ENCODE measurements around the gene ATP1A1.

The ATP1A1 gene

GRCh38 chr1:116432655-116433265 lies 59.7 kb downstream of the ATP1A1 start:
- Histone ChIP-seq H3K4me3 (ENCODE audit: insufficient read depth, low read depth, low read length) (no peak overlapping the region), H3K4me1 (ENCODE audit: control insufficient read depth, insufficient read depth, low read length) (peaks cover 5% of the 10 kb centered on the region), H3K27me3 (ENCODE audit: control insufficient read depth, insufficient read depth, low read length, poor library complexity, severe bottlenecking) (no peaks in the 10 kb centered on the region), H3K27ac (ENCODE audit: insufficient read depth, low read depth, low read length, poor library complexity, severe bottlenecking) (no peak overlapping the region), H3K36me3 (ENCODE audit: control insufficient read depth, insufficient read depth, low read length) (no peaks in the 10 kb centered on the region), H3K9me3 (ENCODE audit: control insufficient read depth, low read length) (no peaks in the 10 kb centered on the region)
- WGBS, 2 experiments, result 91 to 95% methylated on average over 3 of the region's 3 CpGs

- no peak overlapping the region for H3K27ac ChIP-seq (ENCODE audit: insufficient read depth, low read depth, low read length, poor library complexity, severe bottlenecking)
- 67 to 73% methylated on average over 13 of the region's 13 CpGs for WGBS, 2 experiments
These were observed 60.5 kb downstream of the ATP1A1 start for GRCh38 chr1:116433275-116434257.

GRCh38 chr1:116434849-116435248 lies 61.8 kb downstream of the ATP1A1 start:
- Histone ChIP-seq H3K27ac (ENCODE audit: insufficient read depth, low read depth, low read length, poor library complexity, severe bottlenecking) (no peak overlapping the region), H3K9me3 (ENCODE audit: control insufficient read depth, low read length) (no peaks in the 10 kb centered on the region), H3K4me1 (ENCODE audit: control insufficient read depth, insufficient read depth, low read length) (peaks cover 5% of the 10 kb centered on the region), H3K4me3 (ENCODE audit: insufficient read depth, low read depth, low read length) (no peak overlapping the region), H3K36me3 (ENCODE audit: control insufficient read depth, insufficient read depth, low read length) (no peaks in the 10 kb centered on the region), H3K27me3 (ENCODE audit: control insufficient read depth, insufficient read depth, low read length, poor library complexity, severe bottlenecking) (no peaks in the 10 kb centered on the region)
- WGBS, 2 experiments, result 91 to 100% methylated on average over 3 of the region's 3 CpGs

More at GRCh38 chr1:116433275-116434257, 60.5 kb downstream of the ATP1A1 start:
- Histone ChIP-seq H3K4me3 (ENCODE audit: insufficient read depth, low read depth, low read length) (no peak overlapping the region), H3K9me3 (ENCODE audit: control insufficient read depth, low read length) (no peaks in the 10 kb centered on the region), H3K36me3 (ENCODE audit: control insufficient read depth, insufficient read depth, low read length) (no peaks in the 10 kb centered on the region), H3K27me3 (ENCODE audit: control insufficient read depth, insufficient read depth, low read length, poor library complexity, severe bottlenecking) (no peaks in the 10 kb centered on the region), H3K4me1 (ENCODE audit: control insufficient read depth, insufficient read depth, low read length) (peaks cover 5% of the 10 kb centered on the region)

GRCh38 chr1:116435806-116436610 lies 63.0 kb downstream of the ATP1A1 start:
- Histone ChIP-seq H3K36me3 (ENCODE audit: control insufficient read depth, insufficient read depth, low read length) (no peaks in the 10 kb centered on the region), H3K27ac (ENCODE audit: insufficient read depth, low read depth, low read length, poor library complexity, severe bottlenecking) (no peak overlapping the region), H3K27me3 (ENCODE audit: control insufficient read depth, insufficient read depth, low read length, poor library complexity, severe bottlenecking) (no peaks in the 10 kb centered on the region), H3K9me3 (ENCODE audit: control insufficient read depth, low read length) (no peaks in the 10 kb centered on the region), H3K4me3 (ENCODE audit: insufficient read depth, low read depth, low read length) (no peak overlapping the region), H3K4me1 (ENCODE audit: control insufficient read depth, insufficient read depth, low read length) (peaks cover 5% of the 10 kb centered on the region)
- 100% methylated on average over 2 of the region's 2 CpGs; no CpG with 5 or more reads in 1 of the 2 experiments for WGBS, 2 experiments

- WGBS, 2 experiments, result 96 to 100% methylated on average over 2 of the region's 2 CpGs
- H3K9me3 ChIP-seq (ENCODE audit: control insufficient read depth, low read length), result no peaks in the 10 kb centered on the region
- no peak overlapping the region for H3K4me3 ChIP-seq (ENCODE audit: insufficient read depth, low read depth, low read length)
- no peaks in the 10 kb centered on the region for H3K27me3 ChIP-seq (ENCODE audit: control insufficient read depth, insufficient read depth, low read length, poor library complexity, severe bottlenecking)
- H3K4me1 ChIP-seq (ENCODE audit: control insufficient read depth, insufficient read depth, low read length), result peaks cover 5% of the 10 kb centered on the region
- no peaks in the 10 kb centered on the region for H3K36me3 ChIP-seq (ENCODE audit: control insufficient read depth, insufficient read depth, low read length)
- H3K27ac ChIP-seq (ENCODE audit: insufficient read depth, low read depth, low read length, poor library complexity, severe bottlenecking), result no peak overlapping the region
These were observed 63.5 kb downstream of the ATP1A1 start for GRCh38 chr1:116436611-116436970.

- H3K9me3 ChIP-seq (ENCODE audit: control insufficient read depth, low read length), result no peaks in the 10 kb centered on the region
- no peaks in the 10 kb centered on the region for H3K27me3 ChIP-seq (ENCODE audit: control insufficient read depth, insufficient read depth, low read length, poor library complexity, severe bottlenecking)
- WGBS, 2 experiments, result 100% methylated on average over 1 of the region's 1 CpG; no CpG with 5 or more reads in 1 of the 2 experiments
- H3K36me3 ChIP-seq (ENCODE audit: control insufficient read depth, insufficient read depth, low read length), result no peaks in the 10 kb centered on the region
- H3K4me1 ChIP-seq (ENCODE audit: control insufficient read depth, insufficient read depth, low read length), result no peaks in the 10 kb centered on the region
- no peak overlapping the region for H3K27ac ChIP-seq (ENCODE audit: insufficient read depth, low read depth, low read length, poor library complexity, severe bottlenecking)
- H3K4me3 ChIP-seq (ENCODE audit: insufficient read depth, low read depth, low read length), result no peak overlapping the region
These were observed 66.7 kb downstream of the ATP1A1 start for GRCh38 chr1:116439701-116440100.

GRCh38 chr1:116440731-116441130 lies 67.7 kb downstream of the ATP1A1 start:
- Histone ChIP-seq H3K4me1 (ENCODE audit: control insufficient read depth, insufficient read depth, low read length) (no peaks in the 10 kb centered on the region), H3K9me3 (ENCODE audit: control insufficient read depth, low read length) (no peaks in the 10 kb centered on the region), H3K27ac (ENCODE audit: insufficient read depth, low read depth, low read length, poor library complexity, severe bottlenecking) (no peak overlapping the region), H3K36me3 (ENCODE audit: control insufficient read depth, insufficient read depth, low read length) (no peaks in the 10 kb centered on the region), H3K27me3 (ENCODE audit: control insufficient read depth, insufficient read depth, low read length, poor library complexity, severe bottlenecking) (no peaks in the 10 kb centered on the region), H3K4me3 (ENCODE audit: insufficient read depth, low read depth, low read length) (no peak overlapping the region)
- WGBS, 2 experiments, result 88% methylated on average over 4 of the region's 4 CpGs

GRCh38 chr1:116445534-116445933 lies 72.5 kb downstream of the ATP1A1 start:
- no peak overlapping the region for H3K27ac ChIP-seq (ENCODE audit: insufficient read depth, low read depth, low read length, poor library complexity, severe bottlenecking)
- 94 to 96% methylated on average over 1 of the region's 1 CpG for WGBS, 2 experiments
- H3K36me3 ChIP-seq (ENCODE audit: control insufficient read depth, insufficient read depth, low read length), result no peaks in the 10 kb centered on the region
- no peak overlapping the region for H3K4me3 ChIP-seq (ENCODE audit: insufficient read depth, low read depth, low read length)
- H3K27me3 ChIP-seq (ENCODE audit: control insufficient read depth, insufficient read depth, low read length, poor library complexity, severe bottlenecking), result no peaks in the 10 kb centered on the region
- no peaks in the 10 kb centered on the region for H3K9me3 ChIP-seq (ENCODE audit: control insufficient read depth, low read length)
- no peaks in the 10 kb centered on the region for H3K4me1 ChIP-seq (ENCODE audit: control insufficient read depth, insufficient read depth, low read length)

- H3K4me1 ChIP-seq (ENCODE audit: control insufficient read depth, insufficient read depth, low read length), result no peaks in the 10 kb centered on the region
- no peaks in the 10 kb centered on the region for H3K9me3 ChIP-seq (ENCODE audit: control insufficient read depth, low read length)
- H3K27ac ChIP-seq (ENCODE audit: insufficient read depth, low read depth, low read length, poor library complexity, severe bottlenecking), result no peak overlapping the region
- H3K36me3 ChIP-seq (ENCODE audit: control insufficient read depth, insufficient read depth, low read length), result no peaks in the 10 kb centered on the region
- 89 to 100% methylated on average over 2 to 3 of the region's 3 CpGs for WGBS, 2 experiments
- no peaks in the 10 kb centered on the region for H3K27me3 ChIP-seq (ENCODE audit: control insufficient read depth, insufficient read depth, low read length, poor library complexity, severe bottlenecking)
- H3K4me3 ChIP-seq (ENCODE audit: insufficient read depth, low read depth, low read length), result no peak overlapping the region
These were observed 73.6 kb downstream of the ATP1A1 start for GRCh38 chr1:116446686-116447085.

Measured in ectodermal cell (in vitro differentiated cells).